ENCODE results near the gene ORC5. TPM values are rescaled to one million over a fixed set of nuclear protein-coding genes. Genes with fewer than 3 reads are reported as not detected.

Gene ORC5
- polyA plus RNA-seq, 1 donor (not counting 4 experiments of a cell fraction or from before 2014, with no cell fraction given): 17.9 TPM

- DNase-seq (ENCODE audit: low read depth, low spot score): no peak
- Histone ChIP-seq H3K9ac (ENCODE audit: control insufficient read depth, extremely low read depth, insufficient read depth, low read length) (no peak overlapping the region), H3K27ac (ENCODE audit: control insufficient read depth, insufficient read depth, low read length) (no peak overlapping the region), H3K4me2 (ENCODE audit: control insufficient read depth, extremely low read depth, insufficient read depth, low read depth, low read length) (no peak overlapping the region), H3K27me3 (ENCODE audit: control insufficient read depth, extremely low read depth, insufficient read depth, low read length) (no peaks in the 10 kb centered on the region), H3K36me3 (ENCODE audit: control insufficient read depth in 2 of 2, extremely low read depth in 1 of 2, insufficient read depth in 2 of 2, low read length in 2 of 2) (peaks cover 7 to 10% of the 10 kb centered on the region in 2 experiments), H4K20me1 (ENCODE audit: control insufficient read depth, extremely low read depth, insufficient read depth, low read length) (no peaks in the 10 kb centered on the region), H3K9me1 (ENCODE audit: control insufficient read depth, extremely low read depth, insufficient read depth, low read length) (no peaks in the 10 kb centered on the region), H3K9me3 (ENCODE audit: control insufficient read depth, low read depth, low read length) (no peaks in the 10 kb centered on the region), H3K4me1 (ENCODE audit: control insufficient read depth, extremely low read depth, insufficient read depth, low read length) (peaks cover 4% of the 10 kb centered on the region), H3K79me2 (ENCODE audit: control insufficient read depth, insufficient read depth, low read length) (no peaks in the 10 kb centered on the region), H3K4me3 (ENCODE audit: control insufficient read depth in 2 of 3, extremely low read depth in 1 of 3, insufficient read depth in 2 of 3, low read depth in 1 of 3, low read length in 3 of 3) (no peak overlapping the region), H2AFZ (ENCODE audit: control insufficient read depth, low read length) (no peak overlapping the region)
- no peak for FAIRE-seq
- TF ChIP-seq EZH2 (IDR thresholded peaks at IDR 0.05; ENCODE audit: low read length) (no peak), CTCF (optimal IDR thresholded peaks at IDR 0.05 in 1 of 3, IDR thresholded peaks at IDR 0.05 in 1 of 3, conservative IDR thresholded peaks at IDR 0.05 in 1 of 3; ENCODE audit: extremely low read depth in 1 of 3, insufficient read depth in 2 of 3, low read length in 3 of 3) (no peak)
- dilution Hi-C loops (cut with MboI; ENCODE audit: extremely low pct_ligation_motif_present, low sequenced_read_pairs): no loop called here
Measured at GRCh38 chr7:104126411-104126841, 81.4 kb downstream of the ORC5 start.

DNA sequence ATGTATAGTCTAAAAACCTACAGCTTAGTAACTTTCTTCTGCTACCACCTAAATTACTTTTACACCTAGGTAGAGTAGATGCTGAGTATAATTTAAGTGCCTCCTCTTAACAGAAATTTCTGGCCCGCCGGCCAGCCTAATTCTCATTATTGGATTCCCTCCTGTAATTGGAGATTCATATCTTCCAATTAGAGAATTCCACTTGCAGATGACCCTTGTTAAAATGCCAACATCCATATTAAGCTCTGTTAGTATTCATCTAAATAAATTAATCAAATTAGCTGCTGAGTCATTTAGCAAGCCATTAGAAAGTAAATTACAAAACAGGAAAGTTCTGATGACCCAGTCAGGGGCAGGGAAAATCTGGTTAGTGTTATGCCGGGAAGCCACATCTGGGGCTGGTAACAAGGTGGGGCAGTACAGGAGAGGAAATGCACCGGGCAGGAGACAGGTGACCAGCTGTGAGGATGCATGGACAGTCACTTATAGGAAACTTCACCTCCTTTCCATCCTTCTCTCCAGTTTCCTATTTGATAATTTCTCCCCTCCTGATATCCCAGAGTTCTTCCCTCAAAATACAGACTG lies 82.8 kb downstream of the ORC5 start:
- Histone ChIP-seq H3K27ac (ENCODE audit: control insufficient read depth, insufficient read depth, low read length) (no peak overlapping the region), H3K9me3 (ENCODE audit: control insufficient read depth, low read depth, low read length) (no peaks in the 10 kb centered on the region), H3K9ac (ENCODE audit: control insufficient read depth, extremely low read depth, insufficient read depth, low read length) (no peak overlapping the region), H3K4me3 (ENCODE audit: control insufficient read depth in 2 of 3, extremely low read depth in 1 of 3, insufficient read depth in 2 of 3, low read depth in 1 of 3, low read length in 3 of 3) (no peak overlapping the region), H3K4me1 (ENCODE audit: control insufficient read depth, extremely low read depth, insufficient read depth, low read length) (no peaks in the 10 kb centered on the region), H3K79me2 (ENCODE audit: control insufficient read depth, insufficient read depth, low read length) (no peaks in the 10 kb centered on the region), H3K27me3 (ENCODE audit: control insufficient read depth, extremely low read depth, insufficient read depth, low read length) (no peaks in the 10 kb centered on the region), H3K36me3 (ENCODE audit: control insufficient read depth in 2 of 2, extremely low read depth in 1 of 2, insufficient read depth in 2 of 2, low read length in 2 of 2) (peaks cover 5 to 10% of the 10 kb centered on the region in 2 experiments), H3K4me2 (ENCODE audit: control insufficient read depth, extremely low read depth, insufficient read depth, low read depth, low read length) (no peak overlapping the region), H4K20me1 (ENCODE audit: control insufficient read depth, extremely low read depth, insufficient read depth, low read length) (no peaks in the 10 kb centered on the region), H3K9me1 (ENCODE audit: control insufficient read depth, extremely low read depth, insufficient read depth, low read length) (no peaks in the 10 kb centered on the region), H2AFZ (ENCODE audit: control insufficient read depth, low read length) (no peak overlapping the region)
- no peak for DNase-seq (ENCODE audit: low read depth, low spot score)
- TF ChIP-seq EZH2 (IDR thresholded peaks at IDR 0.05; ENCODE audit: low read length): no peak
- FAIRE-seq: no peak
- dilution Hi-C loops (cut with MboI; ENCODE audit: extremely low pct_ligation_motif_present, low sequenced_read_pairs): no loop called here

DNA sequence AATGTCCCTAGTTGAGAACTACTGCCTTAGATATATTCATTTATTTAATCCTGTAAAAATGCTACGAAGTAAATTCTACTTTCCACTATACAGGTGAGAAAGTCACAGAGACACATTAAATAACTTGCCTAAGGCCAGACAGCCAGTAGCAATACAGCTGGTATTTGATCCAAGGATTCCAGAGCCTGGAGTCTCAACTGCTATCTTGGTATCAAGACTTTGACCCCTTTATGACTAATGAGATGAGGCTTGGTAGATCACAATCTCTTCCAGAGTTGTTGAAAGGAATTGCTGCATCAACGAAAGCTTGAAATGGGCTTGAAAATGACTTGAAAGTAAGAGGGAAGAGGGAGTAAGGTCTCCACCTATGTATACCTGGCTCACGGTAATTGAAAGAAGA lies 83.3 kb downstream of the ORC5 start:
- no peak for FAIRE-seq
- no peaks in the 10 kb centered on the region for H4K20me1 ChIP-seq (ENCODE audit: control insufficient read depth, extremely low read depth, insufficient read depth, low read length)
- no peaks in the 10 kb centered on the region for H3K27me3 ChIP-seq (ENCODE audit: control insufficient read depth, extremely low read depth, insufficient read depth, low read length)

More for the DNA sequence above, 83.3 kb downstream of the ORC5 start:
- no peaks in the 10 kb centered on the region for H3K9me1 ChIP-seq (ENCODE audit: control insufficient read depth, extremely low read depth, insufficient read depth, low read length)
- no peak overlapping the region for H3K27ac ChIP-seq (ENCODE audit: control insufficient read depth, insufficient read depth, low read length)
- no peak overlapping the region for H3K9ac ChIP-seq (ENCODE audit: control insufficient read depth, extremely low read depth, insufficient read depth, low read length)
- H3K4me1 ChIP-seq (ENCODE audit: control insufficient read depth, extremely low read depth, insufficient read depth, low read length): no peaks in the 10 kb centered on the region
- no peak overlapping the region for H2AFZ ChIP-seq (ENCODE audit: control insufficient read depth, low read length)
- no peaks in the 10 kb centered on the region for H3K79me2 ChIP-seq (ENCODE audit: control insufficient read depth, insufficient read depth, low read length)
- TF ChIP-seq EZH2 (IDR thresholded peaks at IDR 0.05; ENCODE audit: low read length) (no peak), CTCF (optimal IDR thresholded peaks at IDR 0.05 in 1 of 3, IDR thresholded peaks at IDR 0.05 in 1 of 3, conservative IDR thresholded peaks at IDR 0.05 in 1 of 3; ENCODE audit: extremely low read depth in 1 of 3, insufficient read depth in 2 of 3, low read length in 3 of 3) (no peak)
- dilution Hi-C loops (cut with MboI; ENCODE audit: extremely low pct_ligation_motif_present, low sequenced_read_pairs): no loop called here
- H3K4me2 ChIP-seq (ENCODE audit: control insufficient read depth, extremely low read depth, insufficient read depth, low read depth, low read length): no peak overlapping the region
- no peak for DNase-seq (ENCODE audit: low read depth, low spot score)
- no peak overlapping the region for H3K4me3 ChIP-seq (ENCODE audit: control insufficient read depth in 2 of 3, extremely low read depth in 1 of 3, insufficient read depth in 2 of 3, low read depth in 1 of 3, low read length in 3 of 3)
- no peaks in the 10 kb centered on the region for H3K9me3 ChIP-seq (ENCODE audit: control insufficient read depth, low read depth, low read length)
- peaks cover 5 to 10% of the 10 kb centered on the region in 2 experiments for H3K36me3 ChIP-seq (ENCODE audit: control insufficient read depth in 2 of 2, extremely low read depth in 1 of 2, insufficient read depth in 2 of 2, low read length in 2 of 2)

Data from keratinocyte (primary cell).